Measurements from ENCODE around the gene NECTIN1.

DNA sequence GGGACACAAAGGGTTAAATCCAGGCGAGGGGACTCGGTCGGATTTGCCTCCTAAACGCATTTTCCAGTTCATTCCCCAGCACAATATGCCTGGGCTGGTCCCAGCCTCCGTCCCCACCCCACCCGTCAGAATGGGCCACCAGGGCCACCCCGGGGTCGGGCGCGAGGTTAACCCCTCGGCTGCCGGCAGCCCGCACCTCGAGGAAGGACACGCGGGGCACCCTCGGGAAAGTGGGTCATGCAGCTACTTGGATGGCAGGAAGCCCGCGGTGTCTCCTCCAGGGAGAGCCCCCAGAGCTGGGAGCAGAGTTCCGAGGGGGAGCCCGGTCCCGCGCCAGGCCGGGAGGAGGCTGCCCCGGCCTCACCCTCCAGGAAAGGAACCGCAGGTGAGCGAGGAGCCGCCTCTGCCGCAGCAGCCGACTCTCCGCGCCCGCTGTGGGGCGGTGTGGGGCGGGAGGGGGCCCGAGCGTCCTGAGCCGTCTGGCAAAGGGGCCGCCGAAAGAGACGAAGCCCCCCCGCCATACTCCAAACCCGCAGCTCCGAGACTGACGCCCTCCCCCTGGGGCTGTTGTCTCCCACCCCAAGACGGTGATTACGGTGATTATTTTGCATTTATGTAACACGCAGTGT, 1.4 kb downstream of the NECTIN1 start:
- no peak for TF ChIP-seq FOSL2 (CRISPR knock-in tag; IDR thresholded peaks at IDR 0.05)
- TF ChIP-seq TCF7L2 (IDR thresholded peaks at IDR 0.05; ENCODE audit: low read depth, low read length) = no peak
- TF ChIP-seq NR2F1 (CRISPR knock-in tag; IDR thresholded peaks at IDR 0.05) = no peak
- TF ChIP-seq ATF2 (CRISPR knock-in tag; IDR thresholded peaks at IDR 0.05) = no peak
- TF ChIP-seq PCBP2 (optimal IDR thresholded peaks at IDR 0.05; ENCODE audit: low read depth, low read length, poor library complexity, severe bottlenecking) = no peak
- TF ChIP-seq HDAC2 (CRISPR knock-in tag; IDR thresholded peaks at IDR 0.05) = no peak
- no peak for TF ChIP-seq ZNF318 (CRISPR knock-in tag; IDR thresholded peaks at IDR 0.05)
- TF ChIP-seq POLR2A (IDR thresholded peaks at IDR 0.05; ENCODE audit: insufficient read depth in 1 of 2, low read depth in 2 of 2, low read length in 2 of 2) = no peak
- TF ChIP-seq, protein P1, sequence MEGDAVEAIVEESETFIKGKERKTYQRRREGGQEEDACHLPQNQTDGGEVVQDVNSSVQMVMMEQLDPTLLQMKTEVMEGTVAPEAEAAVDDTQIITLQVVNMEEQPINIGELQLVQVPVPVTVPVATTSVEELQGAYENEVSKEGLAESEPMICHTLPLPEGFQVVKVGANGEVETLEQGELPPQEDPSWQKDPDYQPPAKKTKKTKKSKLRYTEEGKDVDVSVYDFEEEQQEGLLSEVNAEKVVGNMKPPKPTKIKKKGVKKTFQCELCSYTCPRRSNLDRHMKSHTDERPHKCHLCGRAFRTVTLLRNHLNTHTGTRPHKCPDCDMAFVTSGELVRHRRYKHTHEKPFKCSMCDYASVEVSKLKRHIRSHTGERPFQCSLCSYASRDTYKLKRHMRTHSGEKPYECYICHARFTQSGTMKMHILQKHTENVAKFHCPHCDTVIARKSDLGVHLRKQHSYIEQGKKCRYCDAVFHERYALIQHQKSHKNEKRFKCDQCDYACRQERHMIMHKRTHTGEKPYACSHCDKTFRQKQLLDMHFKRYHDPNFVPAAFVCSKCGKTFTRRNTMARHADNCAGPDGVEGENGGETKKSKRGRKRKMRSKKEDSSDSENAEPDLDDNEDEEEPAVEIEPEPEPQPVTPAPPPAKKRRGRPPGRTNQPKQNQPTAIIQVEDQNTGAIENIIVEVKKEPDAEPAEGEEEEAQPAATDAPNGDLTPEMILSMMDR (CRISPR knock-in tag; IDR thresholded peaks at IDR 0.05) = peak; percentile 63
- TF ChIP-seq, protein P2, sequence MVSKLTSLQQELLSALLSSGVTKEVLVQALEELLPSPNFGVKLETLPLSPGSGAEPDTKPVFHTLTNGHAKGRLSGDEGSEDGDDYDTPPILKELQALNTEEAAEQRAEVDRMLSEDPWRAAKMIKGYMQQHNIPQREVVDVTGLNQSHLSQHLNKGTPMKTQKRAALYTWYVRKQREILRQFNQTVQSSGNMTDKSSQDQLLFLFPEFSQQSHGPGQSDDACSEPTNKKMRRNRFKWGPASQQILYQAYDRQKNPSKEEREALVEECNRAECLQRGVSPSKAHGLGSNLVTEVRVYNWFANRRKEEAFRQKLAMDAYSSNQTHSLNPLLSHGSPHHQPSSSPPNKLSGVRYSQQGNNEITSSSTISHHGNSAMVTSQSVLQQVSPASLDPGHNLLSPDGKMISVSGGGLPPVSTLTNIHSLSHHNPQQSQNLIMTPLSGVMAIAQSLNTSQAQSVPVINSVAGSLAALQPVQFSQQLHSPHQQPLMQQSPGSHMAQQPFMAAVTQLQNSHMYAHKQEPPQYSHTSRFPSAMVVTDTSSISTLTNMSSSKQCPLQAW (CRISPR knock-in tag; IDR thresholded peaks at IDR 0.05) = no peak
- no peak for TF ChIP-seq PLSCR1 (CRISPR knock-in tag; IDR thresholded peaks at IDR 0.05; ENCODE audit: borderline replicate concordance)
- TF ChIP-seq ZNF770 (CRISPR knock-in tag; IDR thresholded peaks at IDR 0.05) = peak; percentile 72

All from HepG2 (cell line).